GM21515 (cell line): ENCODE data around the gene BRD1.

Source experiments
- ATAC-seq: cut with Tn5 transposase; IDR thresholded peaks from one replicate; pipeline ENCODE4 v1.9.1; 2021; ENCODE audit not compliant: unreplicated experiment

Gene BRD1

GRCh38 chr22:49734882-49735281 is 92.8 kb downstream of the BRD1 start:
- no peak for ATAC-seq

GRCh38 chr22:49734390-49734789 is 93.3 kb downstream of the BRD1 start:
- no peak for ATAC-seq

- ATAC-seq: no peak
Measured at GRCh38 chr22:49733631-49734030, 94.0 kb downstream of the BRD1 start.

- ATAC-seq: no peak
Measured at GRCh38 chr22:49730656-49731055, 97.0 kb downstream of the BRD1 start.

- ATAC-seq: no peak
Measured at GRCh38 chr22:49728570-49729271, 99.0 kb downstream of the BRD1 start.

- no peak for ATAC-seq
Measured at GRCh38 chr22:49727881-49728569, 99.6 kb downstream of the BRD1 start.

- ATAC-seq: no peak
Measured at GRCh38 chr22:49727191-49727880, 100.3 kb downstream of the BRD1 start.

GRCh38 chr22:49726701-49727101 is 101.0 kb downstream of the BRD1 start:
- no peak for ATAC-seq

- no peak for ATAC-seq
Measured at GRCh38 chr22:49726022-49726681, 101.5 kb downstream of the BRD1 start.

GRCh38 chr22:49725516-49725915 is 102.2 kb downstream of the BRD1 start:
- no peak for ATAC-seq

- ATAC-seq: no peak
Measured at GRCh38 chr22:49724893-49725489, 102.7 kb downstream of the BRD1 start.

GRCh38 chr22:49724030-49724892 is 103.4 kb downstream of the BRD1 start:
- no peak for ATAC-seq

- ATAC-seq: no peak
Measured at GRCh38 chr22:49723478-49724029, 104.1 kb downstream of the BRD1 start.
